ENCODE data around the gene CFAP57.

CFAP57 gene

DNA sequence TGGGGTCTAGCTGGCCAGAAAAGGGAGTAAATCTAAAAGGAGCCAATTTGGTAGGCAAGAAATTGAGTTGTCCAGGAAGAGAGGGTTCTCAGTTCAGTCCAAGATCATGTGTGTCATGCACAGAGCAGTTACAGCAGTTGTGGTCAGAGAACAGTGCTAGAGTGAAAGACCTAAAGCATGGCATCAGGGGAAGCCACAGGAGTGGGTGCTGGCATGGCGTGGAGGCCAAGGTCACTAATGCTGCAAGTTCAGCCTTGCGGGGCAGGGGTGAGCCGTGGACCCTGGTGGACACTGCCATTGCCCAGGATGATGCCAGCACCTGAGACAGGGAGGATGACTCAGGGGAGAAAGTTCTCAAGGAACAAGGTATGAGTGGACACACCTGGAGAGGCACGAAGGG is 81.0 kb downstream of the CFAP57 start:
- DNase-seq (ENCODE audit: low read depth in 2 of 3, low spot score in 2 of 3): no peak

DNA sequence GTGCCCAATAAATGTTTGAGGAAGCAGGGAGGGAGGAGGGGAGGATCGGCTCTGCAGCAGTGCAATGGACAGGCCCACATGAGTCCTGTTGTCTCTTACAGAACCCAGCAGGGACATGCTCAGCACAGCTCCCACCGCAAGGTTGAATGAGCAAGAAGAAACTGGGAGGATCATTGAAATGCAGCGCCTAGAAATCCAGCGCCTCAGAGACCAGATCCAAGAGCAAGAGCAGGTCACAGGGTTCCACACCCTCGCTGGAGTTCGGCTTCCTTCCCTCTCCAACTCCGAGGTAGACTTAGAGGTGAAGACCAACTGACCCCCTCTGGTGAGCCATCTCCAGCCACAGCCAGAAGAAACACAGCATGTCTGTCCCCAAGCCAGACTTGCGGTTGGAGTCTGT is 81.7 kb downstream of the CFAP57 start:
- DNase-seq (ENCODE audit: low read depth in 2 of 3, low spot score in 2 of 3): no peak

GRCh38 chr1:43255438-43256210 is 83.5 kb downstream of the CFAP57 start:
- DNase-seq (ENCODE audit: low read depth in 2 of 3, low spot score in 2 of 3): no peak

GRCh38 chr1:43256675-43257570 is 84.8 kb downstream of the CFAP57 start:
- DNase-seq (ENCODE audit: low read depth in 2 of 3, low spot score in 2 of 3): no peak

DNA sequence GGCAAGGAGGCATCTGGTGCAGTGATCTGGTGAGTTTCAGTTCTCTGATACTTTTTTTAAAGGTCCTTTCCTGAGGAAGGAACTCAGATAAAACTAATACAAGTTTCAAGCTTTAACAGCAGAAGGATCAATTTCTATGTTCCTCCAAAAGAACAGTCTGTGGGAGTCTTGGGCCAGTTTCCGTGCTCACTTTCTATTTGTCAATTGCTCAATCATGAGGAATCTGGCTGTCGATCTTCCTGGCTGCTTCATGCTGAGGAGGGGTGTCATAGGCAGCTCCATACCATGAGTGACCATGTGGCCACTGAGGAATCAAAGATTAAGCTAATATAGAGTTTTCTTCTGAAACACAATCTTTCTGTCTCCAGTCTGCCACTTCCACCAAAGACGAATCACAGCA is 86.2 kb downstream of the CFAP57 start:
- no peak for DNase-seq (ENCODE audit: low read depth in 2 of 3, low spot score in 2 of 3)

DNA sequence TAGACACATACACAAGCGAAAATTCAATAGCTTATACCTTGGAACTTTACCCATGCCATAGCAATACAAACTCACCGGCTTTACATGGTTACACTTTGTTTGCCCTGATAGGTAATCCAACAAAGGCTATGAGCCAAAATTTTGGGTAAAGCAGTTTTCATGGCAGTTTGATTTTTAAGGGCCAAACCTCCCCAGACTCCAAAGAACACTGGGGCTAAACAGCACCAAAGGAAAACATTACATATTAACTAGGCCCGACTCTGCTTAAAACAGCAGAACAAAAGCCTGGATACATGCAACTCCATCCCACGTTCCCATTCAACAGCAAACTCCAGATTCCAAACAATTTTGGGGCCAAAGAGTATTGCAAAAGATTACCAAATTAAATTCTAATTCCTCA is 93.3 kb downstream of the CFAP57 start:
- DNase-seq (ENCODE audit: low read depth in 2 of 3, low spot score in 2 of 3): no peak

DNA sequence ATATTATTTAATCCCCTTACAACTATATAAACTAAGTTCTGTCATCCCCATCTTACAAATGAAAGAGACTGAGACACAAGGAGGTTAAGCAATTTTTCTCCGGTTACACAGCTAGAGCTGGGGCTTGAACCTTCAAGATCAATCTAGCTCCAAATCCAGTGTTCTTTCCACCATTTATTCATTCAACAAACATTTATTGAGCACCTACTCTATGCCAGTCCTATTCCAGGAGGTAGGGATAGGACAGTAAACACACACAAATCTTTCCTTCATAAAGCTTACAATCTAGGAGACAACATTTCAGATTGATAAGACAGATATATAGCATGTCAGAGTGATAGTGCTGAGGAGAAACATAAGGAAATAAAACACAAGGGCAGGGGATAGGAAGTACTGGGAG is 94.8 kb downstream of the CFAP57 start:
- no peak for DNase-seq (ENCODE audit: low read depth in 2 of 3, low spot score in 2 of 3)

GRCh38 chr1:43267291-43267805 is 95.2 kb downstream of the CFAP57 start:
- DNase-seq (ENCODE audit: low read depth in 2 of 3, low spot score in 2 of 3): no peak

- no peak for DNase-seq (ENCODE audit: low read depth in 2 of 3, low spot score in 2 of 3)
These were observed 95.8 kb downstream of the CFAP57 start for GRCh38 chr1:43267818-43268425.

- no peak for DNase-seq (ENCODE audit: low read depth in 2 of 3, low spot score in 2 of 3)
These were observed 97.7 kb downstream of the CFAP57 start, which contains the start of gene TMEM125 for GRCh38 chr1:43269627-43270375. Gene TMEM125, plus strand, starts transcription at chr1:43269983. Its CDS starts 2,740 bp downstream, at chr1:43272723.

DNA sequence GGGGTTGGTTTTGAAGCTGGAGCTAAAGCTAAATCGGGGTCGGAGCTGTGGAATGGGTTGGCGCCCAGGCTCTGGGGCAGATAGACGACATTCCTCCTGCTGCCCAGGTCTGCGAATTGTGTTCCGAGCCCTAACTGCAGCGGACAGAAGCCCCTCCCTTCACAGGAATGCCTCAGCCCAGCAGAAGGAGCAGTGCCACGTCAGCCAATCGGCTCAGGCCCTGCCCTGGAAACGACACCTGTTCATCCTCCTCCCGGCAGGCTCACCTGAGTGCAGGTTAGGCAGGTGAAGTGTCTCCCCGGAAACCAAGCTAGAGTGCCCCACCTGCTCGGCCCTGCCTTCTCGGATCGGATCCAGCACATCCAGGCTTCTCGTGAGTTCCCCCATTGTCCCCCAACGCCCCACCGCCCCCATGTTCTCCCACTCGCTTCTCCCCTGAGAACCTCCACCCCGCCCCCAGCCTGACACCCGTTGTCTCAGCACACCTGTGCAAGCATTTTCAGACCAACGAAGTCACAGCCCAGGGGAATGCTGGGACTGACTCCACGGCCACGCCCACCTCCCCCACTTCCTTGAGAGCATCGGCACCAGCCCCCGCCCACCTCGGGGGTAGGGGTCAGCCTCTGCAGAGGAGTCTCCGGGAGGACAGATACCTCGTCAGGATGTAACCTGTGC is 98.4 kb downstream of the CFAP57 start:
- DNase-seq (ENCODE audit: low read depth in 2 of 3, low spot score in 2 of 3): no peak

DNA sequence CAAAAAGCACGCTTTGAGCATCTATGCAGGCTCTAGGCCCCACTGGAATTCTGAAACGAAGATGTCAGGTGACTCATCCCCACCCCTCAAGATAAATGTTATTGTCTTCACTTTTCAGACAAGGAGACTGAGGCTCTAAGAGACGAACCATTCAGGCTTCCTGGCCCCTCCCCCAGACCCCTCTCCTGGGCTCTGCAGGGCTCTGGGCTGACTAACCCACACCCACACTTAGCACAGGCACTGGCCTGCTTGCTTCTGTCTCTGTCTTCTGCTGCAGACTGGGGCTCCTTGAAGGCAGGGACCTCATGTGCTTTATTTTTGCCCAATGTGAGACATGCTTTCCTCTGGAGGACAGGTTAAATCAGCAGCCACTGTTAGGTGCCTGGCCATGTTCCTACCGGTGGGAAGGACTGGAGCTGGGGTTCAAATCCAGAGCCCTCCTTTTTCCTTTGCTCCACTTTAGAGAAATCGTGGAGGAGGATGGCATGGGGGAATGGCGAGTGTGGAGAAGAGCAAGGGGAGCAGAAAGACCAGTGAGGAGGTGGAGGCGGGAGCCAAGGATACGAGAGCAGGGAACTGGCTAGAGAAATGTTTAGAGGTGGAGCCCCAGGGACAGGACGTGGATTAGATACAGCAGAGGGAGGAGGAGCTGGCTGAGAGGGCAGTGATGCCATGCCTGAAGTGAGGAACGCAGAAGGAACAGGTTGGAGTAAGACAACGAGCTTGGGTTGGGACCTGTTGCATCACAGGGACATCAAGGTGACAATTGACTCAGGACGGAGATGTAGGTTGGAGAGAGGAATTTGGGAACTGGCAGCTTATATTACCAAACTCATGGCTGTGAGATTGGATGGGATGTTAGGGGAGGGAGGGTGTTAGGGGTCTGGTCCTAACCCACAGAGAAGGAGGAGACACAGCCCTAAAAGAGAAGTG is 99.3 kb downstream of the CFAP57 start:
- no peak for DNase-seq (ENCODE audit: low read depth in 2 of 3, low spot score in 2 of 3)

- no peak for DNase-seq (ENCODE audit: low read depth in 2 of 3, low spot score in 2 of 3)
These were observed 100.0 kb downstream of the CFAP57 start for GRCh38 chr1:43272161-43272560.

DNA sequence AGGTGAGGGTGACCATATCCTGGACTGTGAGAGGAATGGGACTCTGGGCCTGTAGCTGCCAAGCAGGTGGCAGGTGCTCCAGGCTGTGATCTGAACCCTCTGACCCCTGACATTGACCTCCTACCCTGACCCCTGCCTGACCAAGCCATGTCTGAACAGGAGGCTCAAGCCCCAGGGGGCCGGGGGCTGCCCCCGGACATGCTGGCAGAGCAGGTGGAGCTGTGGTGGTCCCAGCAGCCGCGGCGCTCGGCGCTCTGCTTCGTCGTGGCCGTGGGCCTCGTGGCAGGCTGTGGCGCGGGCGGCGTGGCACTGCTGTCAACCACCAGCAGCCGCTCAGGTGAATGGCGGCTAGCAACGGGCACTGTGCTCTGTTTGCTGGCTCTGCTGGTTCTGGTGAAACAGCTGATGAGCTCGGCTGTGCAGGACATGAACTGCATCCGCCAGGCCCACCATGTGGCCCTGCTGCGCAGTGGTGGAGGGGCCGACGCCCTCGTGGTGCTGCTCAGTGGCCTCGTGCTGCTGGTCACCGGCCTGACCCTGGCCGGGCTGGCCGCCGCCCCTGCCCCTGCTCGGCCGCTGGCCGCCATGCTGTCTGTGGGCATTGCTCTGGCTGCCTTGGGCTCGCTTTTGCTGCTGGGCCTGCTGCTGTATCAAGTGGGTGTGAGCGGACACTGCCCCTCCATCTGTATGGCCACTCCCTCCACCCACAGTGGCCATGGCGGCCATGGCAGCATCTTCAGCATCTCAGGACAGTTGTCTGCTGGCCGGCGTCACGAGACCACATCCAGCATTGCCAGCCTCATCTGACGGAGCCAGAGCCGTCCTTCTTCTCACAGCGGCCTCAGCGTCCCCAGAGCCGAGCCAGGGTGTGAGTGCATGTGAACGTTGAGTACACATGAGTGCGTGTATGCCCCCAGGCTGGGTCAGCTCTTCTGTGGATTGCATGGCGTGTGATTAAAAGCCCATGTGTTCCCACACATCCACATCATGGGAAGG is 100.7 kb downstream of the CFAP57 start:
- no peak for DNase-seq (ENCODE audit: low read depth in 2 of 3, low spot score in 2 of 3)

GRCh38 chr1:43273708-43274107 is 101.6 kb downstream of the CFAP57 start:
- DNase-seq (ENCODE audit: low read depth in 2 of 3, low spot score in 2 of 3): no peak

GRCh38 chr1:43274125-43274803 is 102.1 kb downstream of the CFAP57 start:
- DNase-seq (ENCODE audit: low read depth in 2 of 3, low spot score in 2 of 3): peak in 1 of 3 experiments; percentile 11

- DNase-seq (ENCODE audit: low read depth in 2 of 3, low spot score in 2 of 3): no peak
These were observed 102.7 kb downstream of the CFAP57 start for GRCh38 chr1:43274804-43275180.
